NCI-H1092 treated with DMSO at 0.1 percent for 48 hours (cell line): ENCODE results near the gene JSRP1.
"Not testable (repeated sequence)": the region's sequence is repeated elsewhere in the genome, so short reads cannot be mapped to it uniquely, and the experiment has no call there.

Experiments
- DNase-seq: peaks from one replicate; lab custom pipeline; 2025; lab: John Stamatoyannopoulos, UW

JSRP1 gene

GRCh38 chr19:2282062-2282861, 26.0 kb upstream of the JSRP1 start, which contains the start of gene PEAK3:
PEAK3 (minus strand) TSS chr19:2282175; CDS start chr19:2280931, 1,244 bp downstream.
- no peak for DNase-seq

- DNase-seq, result not testable (repeated sequence)
Observed at GRCh38 chr19:2281265-2282061, 25.2 kb upstream of the JSRP1 start.

- no peak for DNase-seq
Observed at GRCh38 chr19:2280633-2281264, 24.5 kb upstream of the JSRP1 start.

GRCh38 chr19:2278459-2279158, 22.4 kb upstream of the JSRP1 start:
- no peak for DNase-seq

- no peak for DNase-seq
Observed at GRCh38 chr19:2277138-2277537, 20.9 kb upstream of the JSRP1 start.

GRCh38 chr19:2276429-2276986, 20.3 kb upstream of the JSRP1 start:
- DNase-seq, result no peak

GRCh38 chr19:2275588-2276428, 19.6 kb upstream of the JSRP1 start:
- no peak for DNase-seq

GRCh38 chr19:2274931-2275535, 18.8 kb upstream of the JSRP1 start:
- DNase-seq, result peak; percentile 29

- no peak for DNase-seq
Observed at GRCh38 chr19:2274185-2274711, 18.0 kb upstream of the JSRP1 start.

GRCh38 chr19:2273356-2274184, 17.4 kb upstream of the JSRP1 start:
- peak; percentile 71 for DNase-seq

GRCh38 chr19:2271234-2272103, 15.3 kb upstream of the JSRP1 start:
- DNase-seq, result no peak

- DNase-seq, result no peak
Observed at GRCh38 chr19:2270423-2271233, 14.4 kb upstream of the JSRP1 start.

GRCh38 chr19:2270157-2270422, 13.9 kb upstream of the JSRP1 start:
- DNase-seq, result no peak

GRCh38 chr19:2269244-2270156, 13.3 kb upstream of the JSRP1 start:
- DNase-seq, result peak; percentile 97

GRCh38 chr19:2268861-2269243, 12.6 kb upstream of the JSRP1 start:
- DNase-seq, result no peak

GRCh38 chr19:2268480-2268830, 12.2 kb upstream of the JSRP1 start:
- no peak for DNase-seq
